ENCODE measurements around the gene TDRD15.
"Not testable (repeated sequence)": the region's sequence is repeated elsewhere in the genome, so short reads cannot be mapped to it uniquely, and the experiment has no call there.

TDRD15 gene

DNA sequence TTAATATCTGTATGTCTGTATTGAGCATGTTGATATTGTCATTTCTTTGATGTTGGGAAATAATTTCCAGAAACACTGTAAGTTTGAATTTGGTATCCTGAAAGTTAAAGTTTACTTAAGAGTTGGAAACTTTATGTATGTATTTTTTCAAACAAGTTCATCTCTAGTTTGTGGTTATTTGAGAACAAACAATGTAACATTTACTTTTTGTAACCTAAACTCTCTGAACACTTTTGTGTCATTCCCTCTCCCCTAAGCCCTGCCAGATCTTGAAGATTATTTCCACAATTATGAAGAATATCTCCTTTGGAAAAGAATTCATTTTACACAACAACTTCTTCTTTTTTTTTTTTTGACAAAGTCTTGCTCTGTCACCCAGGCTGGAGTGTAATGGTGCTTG lies 24.9 kb downstream of the TDRD15 start:
- DNase-seq: no peak

DNA sequence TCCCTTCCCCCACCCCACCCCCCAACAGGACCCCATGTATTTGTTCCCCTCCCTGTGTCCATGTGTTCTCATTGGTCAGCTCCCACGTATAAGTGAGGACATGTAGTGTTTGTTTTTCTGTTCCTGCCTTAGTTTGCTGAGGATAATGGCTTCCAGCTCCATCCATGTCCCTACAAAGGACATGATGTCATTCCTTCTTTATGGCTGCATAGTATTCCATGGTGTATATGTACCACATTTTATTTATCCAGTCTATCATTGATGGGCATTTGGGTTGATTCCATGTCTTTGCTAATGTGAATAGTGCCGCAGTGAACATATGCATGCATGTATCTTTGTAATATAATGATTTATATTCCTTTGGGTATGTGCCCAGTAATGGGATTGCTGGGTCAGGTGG lies 27.5 kb downstream of the TDRD15 start:
- DNase-seq: not testable (repeated sequence)

DNA sequence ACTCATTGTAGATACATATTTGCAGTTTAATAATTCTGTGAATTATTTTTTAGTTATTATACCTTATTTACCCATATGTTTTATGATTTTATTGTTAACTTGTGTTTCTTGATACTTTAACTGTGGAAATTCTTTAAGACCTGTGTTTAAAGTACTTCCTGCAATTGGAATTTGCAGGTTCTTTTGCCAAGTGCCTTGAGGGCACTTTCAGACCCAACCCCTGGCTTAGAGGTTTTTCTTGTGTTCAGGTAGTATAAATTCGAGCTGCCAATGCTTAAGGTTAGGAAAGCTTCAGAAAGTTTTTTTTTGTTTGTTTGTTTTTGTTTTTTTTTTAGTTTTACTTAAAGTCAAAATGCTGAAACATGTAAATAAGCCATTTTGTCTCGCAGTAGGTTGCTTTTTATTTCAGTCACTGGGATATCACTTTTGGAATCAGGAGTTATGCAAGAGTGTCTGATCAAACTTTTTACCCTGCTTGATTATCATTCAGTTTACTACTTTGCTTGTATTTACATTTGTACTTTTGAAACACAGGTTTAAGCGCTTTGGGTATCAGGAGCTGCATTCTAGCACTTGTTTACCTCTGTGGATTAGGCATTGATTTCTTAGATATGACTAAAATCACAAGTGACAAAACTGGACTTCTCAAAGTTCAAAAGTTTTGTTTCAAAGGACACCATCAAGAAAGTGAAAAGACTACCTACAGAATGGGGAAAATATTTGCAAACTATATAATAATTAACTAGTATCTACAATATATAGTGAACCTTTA lies 31.8 kb downstream of the TDRD15 start:
- DNase-seq: no peak

DNA sequence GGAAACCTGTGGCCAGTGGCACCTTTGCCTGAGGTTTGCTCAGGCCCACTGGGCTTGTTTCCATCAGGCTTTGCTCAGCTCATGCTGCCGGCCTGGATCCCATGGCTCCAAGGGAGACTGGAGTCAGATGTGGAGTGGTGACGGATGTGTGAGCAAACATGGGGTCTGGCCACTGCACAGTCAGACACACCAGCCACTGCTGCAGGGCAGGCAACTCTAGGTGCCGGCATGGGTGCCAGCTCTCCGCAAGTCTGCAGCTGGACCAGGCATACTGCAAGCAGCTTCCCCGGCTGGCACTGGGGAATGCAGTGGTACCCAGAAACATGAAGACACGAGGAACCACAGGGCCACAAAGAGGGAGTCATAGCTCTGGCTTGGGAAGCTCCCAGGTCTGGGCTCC lies 37.4 kb downstream of the TDRD15 start:
- DNase-seq: no peak

DNA sequence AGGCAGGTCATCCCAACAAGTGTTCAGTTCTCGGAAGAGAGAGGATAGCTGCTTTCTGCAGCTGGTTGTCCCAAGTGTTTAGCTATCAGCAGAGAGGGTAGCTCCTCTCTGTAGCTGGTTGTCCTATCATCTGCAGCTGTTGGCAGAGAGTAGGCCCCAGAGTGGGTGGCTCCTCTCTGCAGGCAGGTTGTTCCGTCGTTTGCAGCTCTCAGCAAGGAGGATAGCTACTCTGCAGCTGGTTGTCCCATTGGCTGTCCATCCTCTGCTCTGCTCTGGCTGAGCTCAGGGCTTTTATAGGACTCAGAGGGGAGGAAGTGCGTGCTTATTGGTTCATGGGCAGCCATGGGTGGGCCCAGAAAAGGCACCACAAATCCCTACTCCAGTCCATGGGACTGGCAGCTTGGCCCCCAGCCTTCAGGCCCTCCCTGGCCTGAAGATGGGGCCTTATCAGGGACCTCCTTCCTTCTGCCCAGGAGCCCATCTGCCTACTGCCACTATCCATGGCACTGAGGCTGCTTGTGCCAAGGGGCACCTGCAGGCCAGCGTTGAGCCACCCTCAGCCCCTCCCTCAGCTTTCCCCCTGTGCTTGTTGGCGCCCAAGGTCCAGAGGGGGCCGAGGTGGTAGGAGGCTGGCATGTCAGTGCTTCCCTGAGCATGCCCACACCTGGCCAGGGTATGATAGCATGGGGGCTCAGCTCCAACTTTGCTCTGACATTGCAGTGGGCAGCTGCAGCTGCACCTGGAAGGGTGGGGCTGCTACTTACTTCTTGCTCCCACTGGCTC lies 38.3 kb downstream of the TDRD15 start:
- DNase-seq: no peak

DNA sequence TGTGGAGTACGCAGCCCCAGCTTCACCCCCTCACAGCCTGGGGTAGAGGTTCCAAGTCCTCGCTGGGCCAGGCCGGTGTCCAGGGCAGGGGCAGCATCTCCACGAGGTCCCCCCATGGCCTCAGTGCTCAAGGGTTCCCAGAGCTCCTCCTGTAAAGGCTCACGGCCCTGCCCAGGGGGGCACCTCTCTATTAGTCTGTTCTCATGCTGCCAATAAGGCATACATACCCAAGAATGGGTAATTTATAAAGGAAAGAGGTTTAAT lies 38.8 kb downstream of the TDRD15 start:
- DNase-seq: no peak

DNA sequence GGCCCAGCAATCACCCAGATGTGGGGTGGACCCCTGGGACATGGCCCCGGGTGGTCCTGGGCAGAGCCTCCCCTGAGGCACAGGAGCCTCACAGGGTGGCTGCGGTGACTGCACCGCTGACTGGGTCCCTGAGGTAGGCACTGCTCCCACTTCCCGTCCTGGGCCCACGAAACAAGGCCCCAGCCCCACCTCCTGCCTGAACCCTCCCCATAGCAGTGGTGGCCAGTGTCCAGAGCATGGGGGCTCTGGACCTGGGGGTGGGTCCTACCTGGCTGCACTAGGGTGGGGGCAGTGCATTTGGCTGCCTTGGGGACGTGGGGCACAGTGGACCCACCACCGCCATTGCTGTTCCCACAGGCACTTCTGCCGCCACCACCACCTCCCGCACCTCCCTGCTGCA lies 39.4 kb downstream of the TDRD15 start:
- DNase-seq: no peak

DNA sequence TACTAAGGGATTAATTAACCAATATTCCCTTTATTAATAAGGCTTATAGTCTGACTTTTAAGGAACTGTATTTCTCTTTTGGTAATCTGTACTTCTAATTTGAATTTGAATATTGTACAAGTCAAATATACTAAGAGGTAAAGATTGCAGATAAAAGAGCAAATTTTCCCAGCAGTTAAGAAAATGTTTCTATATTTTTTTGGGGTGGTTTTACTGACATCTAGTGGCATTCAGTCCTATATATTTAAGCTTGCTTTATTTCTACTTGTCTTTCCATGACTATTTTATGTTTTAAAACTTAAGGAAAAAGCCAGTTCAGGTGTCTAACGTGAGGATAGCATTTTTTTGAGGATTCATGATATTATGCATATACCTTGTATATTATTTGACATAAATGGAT lies 41.6 kb downstream of the TDRD15 start:
- no peak for DNase-seq

DNA sequence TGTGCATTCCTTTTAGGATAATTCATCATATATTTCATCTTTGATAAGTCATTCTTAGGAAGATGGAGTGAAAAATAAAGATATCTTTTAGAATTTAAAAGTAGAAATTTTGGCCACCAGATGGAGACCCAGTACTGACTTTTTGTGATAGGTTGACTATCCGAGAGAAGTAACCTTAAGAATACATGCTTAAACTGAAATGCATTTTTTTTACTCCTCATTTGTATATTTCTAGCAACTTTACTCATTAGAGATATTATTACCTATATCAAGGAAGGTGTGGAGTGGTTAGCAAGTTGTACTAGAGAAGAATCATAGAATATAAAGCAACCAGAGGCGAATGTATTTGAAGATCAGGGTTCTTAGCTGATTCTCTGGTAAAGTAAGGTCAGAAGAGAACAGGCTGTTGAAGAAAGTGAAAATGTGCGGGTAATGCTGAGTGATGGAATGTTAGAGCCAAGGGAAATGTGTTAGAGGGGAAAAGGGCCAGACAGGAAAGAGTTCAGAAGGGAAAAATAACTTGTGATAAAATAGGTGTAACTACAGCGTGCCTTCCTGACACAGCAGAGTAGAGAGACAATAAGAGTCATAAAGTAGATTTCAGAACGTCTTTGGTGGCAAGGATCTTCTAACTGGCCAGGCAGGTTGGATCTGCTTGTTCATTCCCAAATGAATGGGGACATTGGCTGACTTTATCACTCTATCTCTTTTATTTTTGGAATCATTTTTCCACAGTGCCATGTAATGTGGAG lies 52.3 kb downstream of the TDRD15 start:
- DNase-seq: no peak

DNA sequence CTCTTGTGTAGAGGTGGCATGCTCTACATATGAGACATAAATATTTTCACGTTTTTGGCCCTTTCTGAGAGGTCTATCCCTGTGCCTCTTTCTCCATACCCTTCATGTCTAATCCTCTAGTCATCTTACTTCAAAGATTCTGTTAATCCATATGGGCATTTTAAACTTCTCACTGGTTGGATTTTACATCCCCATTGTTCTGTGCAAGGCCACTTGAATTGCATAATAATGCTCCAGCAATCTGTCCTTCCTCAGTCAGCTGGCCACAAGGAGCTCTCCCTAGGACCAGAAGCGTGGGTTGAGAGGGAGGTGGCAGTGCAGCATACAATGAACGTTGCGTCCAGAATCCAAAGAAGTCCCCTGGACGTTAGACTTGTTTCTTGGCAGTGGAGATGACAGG lies 58.2 kb downstream of the TDRD15 start:
- DNase-seq: no peak

DNA sequence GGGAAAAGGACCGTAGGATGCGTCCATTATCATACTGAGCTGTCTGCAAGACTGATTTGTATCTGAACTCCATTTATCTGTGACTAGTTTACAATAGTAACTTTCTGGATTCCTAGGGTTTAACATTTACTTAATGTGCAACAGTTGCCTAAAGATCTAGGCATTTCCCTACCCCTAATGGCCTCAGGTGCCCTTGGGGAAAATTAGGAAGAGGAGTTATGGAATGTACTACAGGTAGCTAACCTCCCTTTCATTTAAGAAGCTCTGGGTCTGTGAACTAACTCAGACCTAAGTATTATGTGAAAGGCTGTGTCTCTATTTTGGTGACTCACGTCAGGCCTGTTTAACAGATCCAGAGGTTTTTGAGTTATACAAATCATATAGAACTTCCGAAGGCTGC lies 59.5 kb downstream of the TDRD15 start:
- DNase-seq: no peak

DNA sequence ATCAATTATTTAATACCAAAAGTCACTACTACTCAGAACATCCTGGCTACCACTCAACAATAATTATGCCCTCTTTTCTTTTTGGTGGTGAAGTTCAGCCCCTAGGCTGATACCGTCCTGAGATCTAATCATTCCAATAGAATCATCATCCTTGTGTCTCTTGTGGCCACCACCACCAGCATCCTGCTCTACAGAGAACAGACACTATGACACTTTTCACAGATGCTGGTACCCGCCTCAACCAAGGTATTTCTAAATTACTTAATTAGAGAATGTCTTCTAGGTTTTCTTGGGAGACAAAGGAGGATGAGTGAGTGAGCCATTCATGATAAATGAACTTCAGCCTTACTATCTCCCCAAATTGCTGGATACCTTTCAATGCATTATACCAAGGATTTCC lies 60.0 kb downstream of the TDRD15 start:
- DNase-seq: no peak

DNA sequence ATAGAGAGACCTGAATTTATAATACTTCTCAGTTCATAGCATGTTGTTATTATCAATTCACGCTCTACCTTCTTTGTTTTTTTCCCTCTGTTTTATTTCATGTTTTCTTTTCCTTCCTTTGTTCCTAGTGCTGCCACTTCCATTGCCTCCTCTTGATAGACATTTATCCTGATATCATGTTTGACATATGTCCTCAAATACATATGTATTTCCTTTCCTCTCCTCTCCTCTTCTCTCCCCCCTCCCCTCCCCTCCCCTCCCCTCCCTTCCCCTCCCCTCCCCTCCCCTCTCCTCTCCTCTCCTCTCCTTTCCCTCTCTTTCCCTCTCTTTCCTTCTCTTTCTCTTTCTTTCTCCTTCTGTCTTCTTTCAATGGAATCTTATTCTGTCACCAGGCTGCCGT lies 67.8 kb downstream of the TDRD15 start:
- no peak for DNase-seq

All from NCI-H526 treated with DMSO at 0.1 percent for 48 hours (cell line).